Measurements from ENCODE around the gene IQSEC1. TPM values are rescaled to one million over a fixed set of nuclear protein-coding genes. Genes with fewer than 3 reads are reported as not detected.

The IQSEC1 gene
- total RNA-seq, 2 experiments from 2014 or later: 31.7 to 39.2 TPM

DNA sequence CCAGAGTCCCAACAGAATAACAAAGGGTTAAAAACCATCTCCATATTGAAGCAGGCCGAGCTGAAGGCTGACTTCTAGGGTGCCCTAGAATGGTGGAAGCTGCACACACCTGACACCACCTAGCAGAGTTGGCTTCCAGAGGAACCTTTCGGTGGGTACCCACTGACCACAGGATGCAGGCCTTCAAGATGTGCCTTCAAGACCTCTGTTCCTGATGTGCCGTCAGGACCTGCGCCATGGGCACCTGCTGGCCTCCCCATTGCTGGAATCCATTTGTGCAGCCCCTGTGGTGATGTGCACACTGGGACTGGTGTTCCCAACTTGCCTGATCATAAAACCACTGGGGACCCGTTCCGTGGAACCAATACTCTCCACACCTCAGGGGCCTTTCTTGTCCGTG, 196.2 kb downstream of the IQSEC1 start:
- Mint-ChIP-seq H3K4me3 (no peak overlapping the region), H3K36me3 (ENCODE audit: low read depth) (no peaks in the 10 kb centered on the region), H3K27ac (no peak overlapping the region), H3K27me3 (peaks cover 9% of the 10 kb centered on the region), H3K9me3 (no peaks in the 10 kb centered on the region), H3K4me1 (ENCODE audit: low read depth) (no peaks in the 10 kb centered on the region)
- no peak for ATAC-seq
- DNase-seq: no peak
- intact Hi-C loops (cut with micrococcal nuclease): loop anchor here (10.0 kb wide), 1 partner anchor 962 kb away; no protein-coding TSS in a partner anchor
- ChIA-PET CTCF (interaction anchor here (0.9 to 5.6 kb wide), 6 partner anchors 9 to 113 kb away, joined by 3 to 32 read pairs (median 4); partner anchors contain the start of gene RPL32), POLR2A (interaction anchor here (1.1 kb wide), 1 partner anchor 31 kb away, joined by 4 read pairs; no protein-coding TSS in a partner anchor)
- TF ChIP-seq, protein P1, sequence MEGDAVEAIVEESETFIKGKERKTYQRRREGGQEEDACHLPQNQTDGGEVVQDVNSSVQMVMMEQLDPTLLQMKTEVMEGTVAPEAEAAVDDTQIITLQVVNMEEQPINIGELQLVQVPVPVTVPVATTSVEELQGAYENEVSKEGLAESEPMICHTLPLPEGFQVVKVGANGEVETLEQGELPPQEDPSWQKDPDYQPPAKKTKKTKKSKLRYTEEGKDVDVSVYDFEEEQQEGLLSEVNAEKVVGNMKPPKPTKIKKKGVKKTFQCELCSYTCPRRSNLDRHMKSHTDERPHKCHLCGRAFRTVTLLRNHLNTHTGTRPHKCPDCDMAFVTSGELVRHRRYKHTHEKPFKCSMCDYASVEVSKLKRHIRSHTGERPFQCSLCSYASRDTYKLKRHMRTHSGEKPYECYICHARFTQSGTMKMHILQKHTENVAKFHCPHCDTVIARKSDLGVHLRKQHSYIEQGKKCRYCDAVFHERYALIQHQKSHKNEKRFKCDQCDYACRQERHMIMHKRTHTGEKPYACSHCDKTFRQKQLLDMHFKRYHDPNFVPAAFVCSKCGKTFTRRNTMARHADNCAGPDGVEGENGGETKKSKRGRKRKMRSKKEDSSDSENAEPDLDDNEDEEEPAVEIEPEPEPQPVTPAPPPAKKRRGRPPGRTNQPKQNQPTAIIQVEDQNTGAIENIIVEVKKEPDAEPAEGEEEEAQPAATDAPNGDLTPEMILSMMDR (IDR thresholded peaks at IDR 0.05): no peak

DNA sequence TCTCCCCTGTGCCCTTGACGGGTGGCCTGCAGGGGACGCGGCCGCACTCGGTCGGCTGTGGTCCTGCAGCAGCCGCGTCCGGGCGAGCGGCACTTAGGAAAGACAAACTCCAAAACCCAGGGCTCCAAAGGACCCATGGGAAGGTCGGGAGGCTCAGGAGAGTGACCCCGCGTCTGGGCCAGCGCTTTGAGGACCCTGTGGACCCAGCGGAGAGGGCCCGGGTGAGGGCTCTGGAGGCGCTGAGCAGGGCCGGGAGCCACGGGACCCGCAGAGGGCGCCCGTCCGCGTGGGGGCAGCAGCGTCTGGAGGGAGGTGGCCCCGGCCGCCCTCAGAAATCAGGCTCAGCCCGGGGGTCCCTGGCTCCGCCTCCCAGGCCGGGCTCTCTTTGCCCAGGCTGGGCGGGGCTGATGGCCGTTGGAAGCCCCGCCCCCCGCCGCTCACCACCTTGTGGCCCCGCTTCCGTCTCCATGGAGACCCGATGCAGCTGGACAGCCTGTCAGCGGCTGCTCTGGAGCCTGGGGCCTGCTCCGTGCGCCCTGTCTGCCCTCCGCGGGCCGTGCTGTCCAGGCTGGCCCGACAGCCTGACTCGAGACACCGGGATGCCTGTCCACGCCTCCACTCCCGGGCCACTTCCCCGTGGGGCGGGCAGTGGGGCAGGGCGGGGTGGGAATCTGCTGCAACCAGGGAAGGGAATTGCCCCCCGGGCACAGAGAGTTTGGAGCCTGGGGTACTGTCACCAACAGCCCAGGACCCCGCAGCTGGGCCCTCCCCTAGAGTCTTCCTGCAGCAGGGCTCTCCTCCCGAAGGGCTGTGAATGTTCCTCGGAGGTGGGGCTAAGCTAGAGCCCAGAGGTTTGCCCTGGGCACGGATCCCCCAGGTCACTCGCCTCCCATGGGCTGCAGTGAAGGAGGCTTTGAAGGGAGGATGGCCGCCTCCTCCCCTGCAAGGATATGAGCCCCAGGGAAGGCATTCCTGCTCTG, 197.1 kb downstream of the IQSEC1 start:
- Mint-ChIP-seq H3K27ac (no peak overlapping the region), H3K9me3 (no peaks in the 10 kb centered on the region), H3K36me3 (ENCODE audit: low read depth) (no peaks in the 10 kb centered on the region), H3K4me3 (no peak overlapping the region), H3K27me3 (peaks cover 9% of the 10 kb centered on the region), H3K4me1 (ENCODE audit: low read depth) (no peaks in the 10 kb centered on the region)
- TF ChIP-seq, protein P1 (IDR thresholded peaks at IDR 0.05): peak; percentile 41
- CTCF ChIA-PET: interaction anchor here (0.7 to 5.6 kb wide), 4 partner anchors 9 to 113 kb away, joined by 3 to 32 read pairs (median 4); no protein-coding TSS in a partner anchor
- intact Hi-C loops (cut with micrococcal nuclease): loop anchor here (10.0 kb wide), 1 partner anchor 961 kb away; no protein-coding TSS in a partner anchor
- POLR2A ChIA-PET: interaction anchor here (1.1 kb wide), 1 partner anchor 30 kb away, joined by 4 read pairs; no protein-coding TSS in a partner anchor
- DNase-seq: peak; percentile 24
- ATAC-seq: peak; percentile 81

DNA sequence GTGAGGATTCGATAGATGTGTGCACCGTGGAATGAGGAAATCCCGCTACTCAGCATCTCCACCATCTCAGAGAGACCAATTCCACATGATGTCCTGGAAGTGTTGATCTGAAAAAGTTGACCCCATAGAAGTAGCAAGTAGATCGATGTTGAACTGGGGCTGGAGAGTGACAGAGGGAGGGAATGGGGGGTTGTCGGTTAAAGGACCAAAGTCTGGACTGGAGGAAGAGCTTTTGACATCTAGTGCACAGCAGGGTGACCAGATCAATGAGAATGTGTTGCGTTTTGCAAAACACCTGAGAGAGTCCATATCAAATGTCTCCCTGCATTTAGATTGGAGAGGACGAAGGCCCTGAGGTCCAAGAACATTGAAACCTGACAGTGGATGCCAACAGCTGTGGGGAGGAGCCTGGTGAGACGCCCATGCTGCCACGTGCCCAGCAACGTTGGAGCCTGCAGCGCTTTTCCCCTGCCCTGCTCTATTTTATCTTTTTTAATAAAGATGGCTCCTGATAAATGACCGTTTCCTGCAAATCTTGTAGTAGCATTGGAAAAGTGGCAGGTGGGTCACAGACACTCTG, 201.7 kb downstream of the IQSEC1 start:
- H3K27me3 Mint-ChIP-seq: peaks cover 13% of the 10 kb centered on the region
- peaks cover 6% of the 10 kb centered on the region for H3K4me1 Mint-ChIP-seq (ENCODE audit: low read depth)
- no peak overlapping the region for H3K27ac Mint-ChIP-seq
- H3K9me3 Mint-ChIP-seq: no peaks in the 10 kb centered on the region
- no peaks in the 10 kb centered on the region for H3K36me3 Mint-ChIP-seq (ENCODE audit: low read depth)
- ChIA-PET CTCF (interaction anchor here (1.0 to 2.7 kb wide), 2 partner anchors 19 to 113 kb away, joined by 4 to 17 read pairs; no protein-coding TSS in a partner anchor), POLR2A (no interaction called here)
- intact Hi-C loops (cut with micrococcal nuclease): loop anchor here (10.0 kb wide), 1 partner anchor 957 kb away; no protein-coding TSS in a partner anchor
- no peak for ATAC-seq
- TF ChIP-seq, protein P1 (IDR thresholded peaks at IDR 0.05): no peak
- no peak overlapping the region for H3K4me3 Mint-ChIP-seq
- DNase-seq: no peak

DNA sequence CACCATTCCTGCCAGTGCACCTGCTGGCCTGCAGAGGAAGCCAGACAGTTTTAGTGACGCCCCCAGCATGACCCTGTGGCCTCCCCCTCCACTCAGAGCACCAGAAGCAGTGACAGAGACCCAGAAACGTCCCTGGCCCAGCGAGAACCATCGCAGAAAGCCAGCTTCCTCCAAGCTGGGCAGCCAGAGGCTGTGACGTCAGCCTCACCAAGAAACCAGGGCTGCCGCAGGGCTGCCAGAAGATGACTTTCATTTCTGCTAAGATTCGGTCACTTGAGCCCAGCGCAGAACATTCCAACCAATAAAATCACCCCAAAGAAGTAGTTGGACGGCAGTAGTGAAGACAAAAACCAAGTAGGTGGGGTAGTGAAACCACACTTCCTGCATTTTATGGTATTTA, 202.3 kb downstream of the IQSEC1 start:
- TF ChIP-seq, protein P1 (IDR thresholded peaks at IDR 0.05): no peak
- no peak for ATAC-seq
- peak; percentile 38 for DNase-seq
- ChIA-PET POLR2A (no interaction called here), CTCF (interaction anchor here (0.7 to 2.7 kb wide), 3 partner anchors 20 to 113 kb away, joined by 3 to 17 read pairs (median 4); no protein-coding TSS in a partner anchor)
- no peak overlapping the region for H3K27ac Mint-ChIP-seq
- no peaks in the 10 kb centered on the region for H3K36me3 Mint-ChIP-seq (ENCODE audit: low read depth)
- intact Hi-C loops (cut with micrococcal nuclease): loop anchor here (10.0 kb wide), 1 partner anchor 956 kb away; no protein-coding TSS in a partner anchor
- peaks cover 6% of the 10 kb centered on the region for H3K4me1 Mint-ChIP-seq (ENCODE audit: low read depth)
- no peaks in the 10 kb centered on the region for H3K9me3 Mint-ChIP-seq
- no peak overlapping the region for H3K4me3 Mint-ChIP-seq
- H3K27me3 Mint-ChIP-seq: peaks cover 15% of the 10 kb centered on the region
